H9 (cell line): ENCODE data around the gene CYBRD1. TPM values are rescaled to one million over a fixed set of nuclear protein-coding genes. Genes with fewer than 3 reads are reported as not detected.

ENCODE experiments used
- DNase-seq: peaks from one replicate; pipeline ENCODE4 v3.0.0-alpha.2; 2017
- H2AFZ ChIP-seq: one replicate; pipeline ENCODE4 v1.6.1; 2013; ENCODE audit warnings: mild to moderate bottlenecking, low read length, control low read depth, moderate library complexity
- H2AK5ac ChIP-seq: 2 replicates; pipeline ENCODE4 v1.6.1; 2013; ENCODE audit warnings: low read length, control low read depth, mixed read lengths; ENCODE audit not compliant: insufficient read length
- H2BK120ac ChIP-seq: one replicate; pipeline ENCODE4 v1.6.1; 2013; ENCODE audit warnings: low read depth, mild to moderate bottlenecking, low read length, control low read depth, inconsistent platforms; ENCODE audit not compliant: poor library complexity, severe bottlenecking
- H2BK12ac ChIP-seq: 2 replicates; pipeline ENCODE4 v1.6.1; 2013; ENCODE audit warnings: low read length, control low read depth, mixed read lengths, low read depth; ENCODE audit not compliant: insufficient read length
- H2BK15ac ChIP-seq: 2 replicates; pipeline ENCODE4 v1.6.1; 2013; ENCODE audit warnings: low read depth, low read length, control low read depth
- H2BK20ac ChIP-seq: one replicate; pipeline ENCODE4 v1.6.1; 2013; ENCODE audit warnings: low read depth, mild to moderate bottlenecking, low read length, control low read depth, inconsistent platforms; ENCODE audit not compliant: poor library complexity, severe bottlenecking
- H2BK5ac ChIP-seq: 2 replicates; pipeline ENCODE4 v1.6.1; 2013; ENCODE audit warnings: low read length, control low read depth, mixed read lengths; ENCODE audit not compliant: insufficient read length
- H3K14ac ChIP-seq: 2 replicates; pipeline ENCODE4 v1.6.1; 2013; ENCODE audit warnings: low read length, control low read depth; ENCODE audit not compliant: insufficient read depth
- H3K18ac ChIP-seq: 2 replicates; pipeline ENCODE4 v1.6.1; 2013; ENCODE audit warnings: low read depth, mild to moderate bottlenecking, mixed read lengths, low read length, control low read depth; ENCODE audit not compliant: insufficient read length
- H3K23ac ChIP-seq: 2 replicates; pipeline ENCODE4 v1.6.1; 2013; ENCODE audit warnings: low read length, control low read depth, mixed read lengths, low read depth; ENCODE audit not compliant: insufficient read length
- H3K23me2 ChIP-seq: 2 replicates; pipeline ENCODE4 v1.6.1; 2013; ENCODE audit warnings: low read depth, mild to moderate bottlenecking, mixed read lengths, low read length, control low read depth; ENCODE audit not compliant: insufficient read length, poor library complexity, severe bottlenecking
- H3K27ac ChIP-seq: 2 replicates; pipeline ENCODE4 v1.5.1; 2013; ENCODE audit warnings: low read length, control low read depth, mixed read lengths, low read depth; ENCODE audit not compliant: insufficient read length
- H3K27me3 ChIP-seq: 2 replicates; pipeline ENCODE4 v1.6.1; 2013; ENCODE audit warnings: low read length, control low read depth, inconsistent platforms; ENCODE audit not compliant: insufficient read depth
- H3K4ac ChIP-seq: 2 replicates; pipeline ENCODE4 v1.6.1; 2013; ENCODE audit warnings: low read depth, mild to moderate bottlenecking, control low read depth, inconsistent platforms, low read length, moderate library complexity
- H3K4me1 ChIP-seq: 2 replicates; pipeline ENCODE4 v1.6.1; 2013; ENCODE audit warnings: low read length, control low read depth, inconsistent platforms; ENCODE audit not compliant: insufficient read depth
- H3K4me2 ChIP-seq: 2 replicates; pipeline ENCODE4 v1.6.1; 2013; ENCODE audit warnings: low read length, control low read depth, mixed read lengths; ENCODE audit not compliant: insufficient read length, insufficient read depth
- H3K56ac ChIP-seq: 2 replicates; pipeline ENCODE4 v1.6.1; 2013; ENCODE audit warnings: low read depth, mild to moderate bottlenecking, mixed read lengths, low read length, control low read depth; ENCODE audit not compliant: insufficient read length
- H3K79me1 ChIP-seq: 2 replicates; pipeline ENCODE4 v1.6.1; 2013; ENCODE audit warnings: low read depth, mild to moderate bottlenecking, moderate library complexity, low read length, control low read depth, inconsistent platforms; ENCODE audit not compliant: insufficient read depth, poor library complexity, severe bottlenecking
- H3K79me2 ChIP-seq: 2 replicates; pipeline ENCODE4 v1.6.1; 2013; ENCODE audit warnings: low read length, control low read depth, inconsistent platforms; ENCODE audit not compliant: insufficient read depth
- H3K9ac ChIP-seq: 2 replicates; pipeline ENCODE4 v1.6.1; 2013; ENCODE audit warnings: low read length, control low read depth, mixed read lengths; ENCODE audit not compliant: insufficient read length; ENCODE audit errors: extremely low read depth
- H3K9me3 ChIP-seq: one replicate; pipeline ENCODE4 v1.6.1; 2013; ENCODE audit warnings: low read depth, low read length, inconsistent platforms; ENCODE audit not compliant: control insufficient read depth
- H3T11ph ChIP-seq: one replicate; pipeline ENCODE4 v1.6.1; 2013; ENCODE audit warnings: mild to moderate bottlenecking, low read length, control low read depth, inconsistent platforms
- H4K20me1 ChIP-seq: one replicate; pipeline ENCODE4 v1.6.1; 2013; ENCODE audit not compliant: control insufficient read depth, insufficient read length, insufficient read depth
- H4K5ac ChIP-seq: 2 replicates; pipeline ENCODE4 v1.6.1; 2013; ENCODE audit warnings: low read depth, mild to moderate bottlenecking, mixed read lengths, low read length, control low read depth; ENCODE audit not compliant: insufficient read length
- H4K8ac ChIP-seq: replicated peaks from 2 replicates; pipeline ENCODE4 v1.6.1; 2013; ENCODE audit warnings: low read length, control low read depth, mixed read lengths, low read depth; ENCODE audit not compliant: insufficient read length
- H4K91ac ChIP-seq: 2 replicates; pipeline ENCODE4 v1.6.1; 2013; ENCODE audit warnings: low read depth, mild to moderate bottlenecking, moderate library complexity, mixed read lengths, low read length, control low read depth; ENCODE audit not compliant: insufficient read length
- H3K27ac Mint-ChIP-seq, 3 experiments: 2 replicates in 2 of 3; 3 replicates in 1 of 3; pipeline ENCODE4 v1.8.0; 2020 to 2021; ENCODE audit warnings: mixed read lengths in 3 of 3, mild to moderate bottlenecking in 1 of 3, moderate library complexity in 1 of 3
- H3K27me3 Mint-ChIP-seq: 2 replicates; pipeline ENCODE4 v1.8.0; 2021; ENCODE audit warnings: low read depth, mild to moderate bottlenecking, moderate library complexity, mixed read lengths
- H3K36me3 Mint-ChIP-seq, 3 experiments: 2 replicates in 2 of 3; 3 replicates in 1 of 3; pipeline ENCODE4 v1.8.0; 2020 to 2021; ENCODE audit warnings: low read depth in 3 of 3, mixed read lengths in 3 of 3; ENCODE audit not compliant: insufficient read depth in 1 of 3
- H3K4me1 Mint-ChIP-seq, 2 experiments: 2 replicates each; pipeline ENCODE4 v1.8.0; 2020; ENCODE audit warnings: mixed read lengths in 2 of 2
- H3K4me3 Mint-ChIP-seq, 2 experiments: 2 replicates in 1 of 2; 3 replicates in 1 of 2; pipeline ENCODE4 v1.8.0; 2020 to 2021; ENCODE audit warnings: mild to moderate bottlenecking in 2 of 2, mixed read lengths in 2 of 2, moderate library complexity in 1 of 2
- H3K9me3 Mint-ChIP-seq, 2 experiments: 2 replicates in 1 of 2; 3 replicates in 1 of 2; pipeline ENCODE4 v1.8.0; 2020; ENCODE audit warnings: mild to moderate bottlenecking in 2 of 2, mixed read lengths in 2 of 2, moderate library complexity in 1 of 2
- WGBS: extraction: QIAGEN DNeasy Blood & Tissue Kit; methylation state at CpG from one replicate; pipeline ENCODE4 v1.1.7; 2013; ENCODE audit warnings: missing lambda C conversion rate, low lambda C conversion rate, mixed read lengths; ENCODE audit not compliant: insufficient read length; ENCODE audit errors: extremely low coverage; 5-methylcytosine and 5-hydroxymethylcytosine counted together
- total RNA-seq: library from RNA; stranded (reverse); gene quantifications from 2 replicates; pipeline ENCODE4 v1.2.1, GENCODE V29; 2021
- TF ChIP-seq, protein P1 (sequence below): fragments of 200-600 bp; sonication (generic); conservative IDR thresholded peaks from 3 replicates; pipeline ENCODE4 v1.8.0; 2021; ENCODE audit warnings: antibody characterized with exemption, mild to moderate bottlenecking

The CYBRD1 gene
- total RNA-seq, 1 experiment from 2014 or later = 3.6 TPM

DNA sequence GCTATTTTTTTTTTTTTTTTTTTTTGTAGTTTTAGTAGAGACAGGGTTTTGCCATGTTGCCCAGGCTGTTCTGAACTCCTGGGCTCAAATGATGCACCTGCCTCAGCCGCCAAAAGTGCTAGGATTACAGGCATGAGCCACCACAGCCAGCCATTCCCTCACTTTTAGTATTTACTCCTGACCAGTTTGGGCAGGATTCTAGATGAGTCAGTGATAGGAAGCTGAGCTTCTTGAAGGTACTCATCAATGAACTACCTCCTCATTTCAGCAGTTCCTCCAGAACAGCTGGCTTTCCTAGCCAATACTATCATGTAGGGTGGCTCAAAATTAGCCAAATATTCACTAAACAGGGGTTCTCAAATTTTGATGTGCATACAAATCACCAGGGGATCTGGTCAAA is 57.2 kb downstream of the CYBRD1 start:
- Histone ChIP-seq H3K9ac (no peak overlapping the region), H3K79me2 (no peaks in the 10 kb centered on the region), H3K14ac (no peak overlapping the region), H3T11ph (no peak overlapping the region), H2AK5ac (no peak overlapping the region), H4K20me1 (no peaks in the 10 kb centered on the region), H4K91ac (no peak overlapping the region), H3K23me2 (no peaks in the 10 kb centered on the region), H3K79me1 (no peaks in the 10 kb centered on the region), H2BK120ac (no peak overlapping the region), H2BK5ac (no peak overlapping the region), H3K4me1 (no peaks in the 10 kb centered on the region), H4K8ac (no peak overlapping the region), H3K27me3 (no peaks in the 10 kb centered on the region), H2BK20ac (no peak overlapping the region), H2AFZ (no peak overlapping the region), H3K4me2 (no peak overlapping the region), H3K18ac (no peak overlapping the region), H3K23ac (no peak overlapping the region), H3K56ac (no peak overlapping the region), H3K27ac (no peak overlapping the region), H4K5ac (no peak overlapping the region), H3K9me3 (no peaks in the 10 kb centered on the region), H2BK15ac (no peak overlapping the region), H2BK12ac (no peak overlapping the region), H3K4ac (no peak overlapping the region)
- Mint-ChIP-seq H3K9me3 (no peaks in the 10 kb centered on the region), H3K36me3 (no peaks in the 10 kb centered on the region), H3K27me3 (no peaks in the 10 kb centered on the region), H3K27ac (no peak overlapping the region), H3K4me1 (no peaks in the 10 kb centered on the region), H3K4me3 (no peak overlapping the region)
- DNase-seq = no peak
- no CpG with 5 or more reads among the region's 1 CpG for WGBS
- TF ChIP-seq, protein P1, sequence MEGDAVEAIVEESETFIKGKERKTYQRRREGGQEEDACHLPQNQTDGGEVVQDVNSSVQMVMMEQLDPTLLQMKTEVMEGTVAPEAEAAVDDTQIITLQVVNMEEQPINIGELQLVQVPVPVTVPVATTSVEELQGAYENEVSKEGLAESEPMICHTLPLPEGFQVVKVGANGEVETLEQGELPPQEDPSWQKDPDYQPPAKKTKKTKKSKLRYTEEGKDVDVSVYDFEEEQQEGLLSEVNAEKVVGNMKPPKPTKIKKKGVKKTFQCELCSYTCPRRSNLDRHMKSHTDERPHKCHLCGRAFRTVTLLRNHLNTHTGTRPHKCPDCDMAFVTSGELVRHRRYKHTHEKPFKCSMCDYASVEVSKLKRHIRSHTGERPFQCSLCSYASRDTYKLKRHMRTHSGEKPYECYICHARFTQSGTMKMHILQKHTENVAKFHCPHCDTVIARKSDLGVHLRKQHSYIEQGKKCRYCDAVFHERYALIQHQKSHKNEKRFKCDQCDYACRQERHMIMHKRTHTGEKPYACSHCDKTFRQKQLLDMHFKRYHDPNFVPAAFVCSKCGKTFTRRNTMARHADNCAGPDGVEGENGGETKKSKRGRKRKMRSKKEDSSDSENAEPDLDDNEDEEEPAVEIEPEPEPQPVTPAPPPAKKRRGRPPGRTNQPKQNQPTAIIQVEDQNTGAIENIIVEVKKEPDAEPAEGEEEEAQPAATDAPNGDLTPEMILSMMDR = no peak
